ENCODE data around the gene ANKIB1.

ANKIB1 gene

GRCh38 chr7:92296880-92297445 is 51.2 kb downstream of the ANKIB1 start (continued):
- TF ChIP-seq ZNF280C (tag by site-specific recombination; IDR thresholded peaks at IDR 0.05): no peak
- no peak for TF ChIP-seq TSHZ1 (tag by site-specific recombination; IDR thresholded peaks at IDR 0.05; ENCODE audit: borderline replicate concordance)
- peak; percentile 39; the same call in 1 of the 2 replicates for TF ChIP-seq SCRT1 (tag by site-specific recombination; IDR thresholded peaks at IDR 0.05; ENCODE audit: borderline replicate concordance)
- no peak for TF ChIP-seq MZF1 (tag by site-specific recombination; IDR thresholded peaks at IDR 0.05; ENCODE audit: borderline replicate concordance)
- TF ChIP-seq ZNF292 (tag by site-specific recombination; IDR thresholded peaks at IDR 0.05; ENCODE audit: borderline replicate concordance, low read depth): no peak
- TF ChIP-seq, protein P1, sequence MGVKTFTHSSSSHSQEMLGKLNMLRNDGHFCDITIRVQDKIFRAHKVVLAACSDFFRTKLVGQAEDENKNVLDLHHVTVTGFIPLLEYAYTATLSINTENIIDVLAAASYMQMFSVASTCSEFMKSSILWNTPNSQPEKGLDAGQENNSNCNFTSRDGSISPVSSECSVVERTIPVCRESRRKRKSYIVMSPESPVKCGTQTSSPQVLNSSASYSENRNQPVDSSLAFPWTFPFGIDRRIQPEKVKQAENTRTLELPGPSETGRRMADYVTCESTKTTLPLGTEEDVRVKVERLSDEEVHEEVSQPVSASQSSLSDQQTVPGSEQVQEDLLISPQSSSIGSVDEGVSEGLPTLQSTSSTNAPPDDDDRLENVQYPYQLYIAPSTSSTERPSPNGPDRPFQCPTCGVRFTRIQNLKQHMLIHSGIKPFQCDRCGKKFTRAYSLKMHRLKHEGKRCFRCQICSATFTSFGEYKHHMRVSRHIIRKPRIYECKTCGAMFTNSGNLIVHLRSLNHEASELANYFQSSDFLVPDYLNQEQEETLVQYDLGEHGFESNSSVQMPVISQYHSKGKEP (tag by site-specific recombination; IDR thresholded peaks at IDR 0.05): no peak
- TF ChIP-seq ZNF202 (tag by site-specific recombination; IDR thresholded peaks at IDR 0.05; ENCODE audit: borderline replicate concordance): no peak
- TF ChIP-seq ZNF223 (tag by site-specific recombination; IDR thresholded peaks at IDR 0.05): no peak
- no peak for TF ChIP-seq ZNF560 (tag by site-specific recombination; IDR thresholded peaks at IDR 0.05; ENCODE audit: borderline replicate concordance)
- no peak for TF ChIP-seq ZNF280D (tag by site-specific recombination; IDR thresholded peaks at IDR 0.05)
- no peak for TF ChIP-seq ZNF639 (tag by site-specific recombination; IDR thresholded peaks at IDR 0.05)
- TF ChIP-seq ZNF169 (tag by site-specific recombination; IDR thresholded peaks at IDR 0.05): no peak
- no peak for TF ChIP-seq ZNF623 (tag by site-specific recombination; IDR thresholded peaks at IDR 0.05)
- TF ChIP-seq ZNF133 (tag by site-specific recombination; IDR thresholded peaks at IDR 0.05): no peak
- no peak for TF ChIP-seq ZNF544 (tag by site-specific recombination; IDR thresholded peaks at IDR 0.05)
- TF ChIP-seq, protein P2, sequence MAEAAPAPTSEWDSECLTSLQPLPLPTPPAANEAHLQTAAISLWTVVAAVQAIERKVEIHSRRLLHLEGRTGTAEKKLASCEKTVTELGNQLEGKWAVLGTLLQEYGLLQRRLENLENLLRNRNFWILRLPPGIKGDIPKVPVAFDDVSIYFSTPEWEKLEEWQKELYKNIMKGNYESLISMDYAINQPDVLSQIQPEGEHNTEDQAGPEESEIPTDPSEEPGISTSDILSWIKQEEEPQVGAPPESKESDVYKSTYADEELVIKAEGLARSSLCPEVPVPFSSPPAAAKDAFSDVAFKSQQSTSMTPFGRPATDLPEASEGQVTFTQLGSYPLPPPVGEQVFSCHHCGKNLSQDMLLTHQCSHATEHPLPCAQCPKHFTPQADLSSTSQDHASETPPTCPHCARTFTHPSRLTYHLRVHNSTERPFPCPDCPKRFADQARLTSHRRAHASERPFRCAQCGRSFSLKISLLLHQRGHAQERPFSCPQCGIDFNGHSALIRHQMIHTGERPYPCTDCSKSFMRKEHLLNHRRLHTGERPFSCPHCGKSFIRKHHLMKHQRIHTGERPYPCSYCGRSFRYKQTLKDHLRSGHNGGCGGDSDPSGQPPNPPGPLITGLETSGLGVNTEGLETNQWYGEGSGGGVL (tag by site-specific recombination; IDR thresholded peaks at IDR 0.05): no peak
- no peak for TF ChIP-seq ZNF488 (tag by site-specific recombination; IDR thresholded peaks at IDR 0.05)
- no peak for TF ChIP-seq PATZ1 (tag by site-specific recombination; IDR thresholded peaks at IDR 0.05)
- no peak for TF ChIP-seq ZNF776 (tag by site-specific recombination; IDR thresholded peaks at IDR 0.05; ENCODE audit: borderline replicate concordance)
- no peak for TF ChIP-seq ZNF146 (tag by site-specific recombination; IDR thresholded peaks at IDR 0.05)
- TF ChIP-seq ZFHX2 (tag by site-specific recombination; conservative IDR thresholded peaks at IDR 0.05): no peak
- no peak for TF ChIP-seq ZFP37 (tag by site-specific recombination; IDR thresholded peaks at IDR 0.05)

All from HEK293 (cell line).